ENCODE measurements around the gene KIF1A. TPM values are rescaled to one million over a fixed set of nuclear protein-coding genes. Genes with fewer than 3 reads are reported as not detected.

KIF1A gene
- total RNA-seq, 2 donors from 2014 or later, result 18.9 to 55.8 TPM

DNA sequence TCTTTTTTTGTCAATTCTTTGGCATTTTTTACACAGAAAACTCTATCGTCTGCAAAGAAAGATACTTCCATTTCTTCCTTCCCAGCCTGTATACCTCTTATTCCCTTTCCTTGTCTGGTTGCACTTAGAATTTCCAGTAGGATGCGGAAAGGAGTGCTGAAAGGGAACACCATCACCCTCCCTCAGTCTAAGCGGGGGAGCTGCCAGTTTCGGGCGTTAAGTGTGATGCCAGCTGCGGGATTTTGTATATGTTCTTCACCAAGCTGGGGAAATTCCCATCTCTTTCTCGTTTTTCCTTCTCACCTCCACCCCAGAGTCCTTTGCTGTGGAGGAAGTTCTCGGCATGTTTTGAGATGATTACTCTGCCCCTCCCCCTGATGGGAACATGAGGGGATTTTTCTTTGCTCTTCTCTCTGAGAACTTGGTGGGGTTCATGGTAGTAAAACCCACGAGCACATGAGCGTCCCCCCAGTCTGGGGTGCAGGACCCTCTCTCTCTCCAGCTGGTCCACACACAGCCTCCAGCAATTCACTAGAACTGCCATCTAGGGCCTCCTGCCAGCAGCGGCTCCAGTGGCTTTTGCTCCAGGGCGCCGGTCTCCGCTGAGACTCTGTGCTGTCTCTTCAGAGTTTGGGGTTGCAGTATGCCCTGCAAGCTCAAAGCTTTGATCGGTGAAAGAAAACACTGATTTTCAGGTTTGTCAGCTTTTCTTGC is 112.8 kb downstream of the KIF1A start:
- 33% methylated on average over 15 of the region's 15 CpGs for WGBS
- TF ChIP-seq POLR2A (IDR thresholded peaks at IDR 0.05), result no peak
- TF ChIP-seq, protein P1, sequence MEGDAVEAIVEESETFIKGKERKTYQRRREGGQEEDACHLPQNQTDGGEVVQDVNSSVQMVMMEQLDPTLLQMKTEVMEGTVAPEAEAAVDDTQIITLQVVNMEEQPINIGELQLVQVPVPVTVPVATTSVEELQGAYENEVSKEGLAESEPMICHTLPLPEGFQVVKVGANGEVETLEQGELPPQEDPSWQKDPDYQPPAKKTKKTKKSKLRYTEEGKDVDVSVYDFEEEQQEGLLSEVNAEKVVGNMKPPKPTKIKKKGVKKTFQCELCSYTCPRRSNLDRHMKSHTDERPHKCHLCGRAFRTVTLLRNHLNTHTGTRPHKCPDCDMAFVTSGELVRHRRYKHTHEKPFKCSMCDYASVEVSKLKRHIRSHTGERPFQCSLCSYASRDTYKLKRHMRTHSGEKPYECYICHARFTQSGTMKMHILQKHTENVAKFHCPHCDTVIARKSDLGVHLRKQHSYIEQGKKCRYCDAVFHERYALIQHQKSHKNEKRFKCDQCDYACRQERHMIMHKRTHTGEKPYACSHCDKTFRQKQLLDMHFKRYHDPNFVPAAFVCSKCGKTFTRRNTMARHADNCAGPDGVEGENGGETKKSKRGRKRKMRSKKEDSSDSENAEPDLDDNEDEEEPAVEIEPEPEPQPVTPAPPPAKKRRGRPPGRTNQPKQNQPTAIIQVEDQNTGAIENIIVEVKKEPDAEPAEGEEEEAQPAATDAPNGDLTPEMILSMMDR (IDR thresholded peaks at IDR 0.05), result no peak
- no peak for TF ChIP-seq POLR2AphosphoS5 (IDR thresholded peaks at IDR 0.05)
- Histone ChIP-seq H3K27me3 (replicated peaks; ENCODE audit: insufficient read depth) (no peaks in the 10 kb centered on the region), H3K4me3 (no peak overlapping the region), H3K27ac (no peak overlapping the region), H3K36me3 (no peaks in the 10 kb centered on the region), H3K9me3 (no peaks in the 10 kb centered on the region), H3K4me1 (replicated peaks) (no peaks in the 10 kb centered on the region)
- intact Hi-C loops (cut with DNase I), result loop anchor here (10.0 kb wide), 1 partner anchor 192 kb away; no protein-coding TSS in a partner anchor
- DNase-seq (ENCODE audit: low spot score), result no peak

GRCh38 chr2:240705204-240705791 is 114.7 kb downstream of the KIF1A start:
- H3K4me3 ChIP-seq, result no peak overlapping the region
- no peaks in the 10 kb centered on the region for H3K4me1 ChIP-seq (replicated peaks)
- no peaks in the 10 kb centered on the region for H3K27me3 ChIP-seq (replicated peaks; ENCODE audit: insufficient read depth)
- H3K27ac ChIP-seq, result no peak overlapping the region
- DNase-seq (ENCODE audit: low spot score), result no peak
- WGBS, result 86% methylated on average over 12 of the region's 12 CpGs
- no peaks in the 10 kb centered on the region for H3K9me3 ChIP-seq
- TF ChIP-seq POLR2AphosphoS5 (IDR thresholded peaks at IDR 0.05) (no peak), POLR2A (IDR thresholded peaks at IDR 0.05) (no peak)
- TF ChIP-seq, protein P1 (IDR thresholded peaks at IDR 0.05), result no peak
- intact Hi-C loops (cut with DNase I), result loop anchor here (10.0 kb wide), 1 partner anchor 190 kb away; no protein-coding TSS in a partner anchor
- H3K36me3 ChIP-seq, result no peaks in the 10 kb centered on the region

DNA sequence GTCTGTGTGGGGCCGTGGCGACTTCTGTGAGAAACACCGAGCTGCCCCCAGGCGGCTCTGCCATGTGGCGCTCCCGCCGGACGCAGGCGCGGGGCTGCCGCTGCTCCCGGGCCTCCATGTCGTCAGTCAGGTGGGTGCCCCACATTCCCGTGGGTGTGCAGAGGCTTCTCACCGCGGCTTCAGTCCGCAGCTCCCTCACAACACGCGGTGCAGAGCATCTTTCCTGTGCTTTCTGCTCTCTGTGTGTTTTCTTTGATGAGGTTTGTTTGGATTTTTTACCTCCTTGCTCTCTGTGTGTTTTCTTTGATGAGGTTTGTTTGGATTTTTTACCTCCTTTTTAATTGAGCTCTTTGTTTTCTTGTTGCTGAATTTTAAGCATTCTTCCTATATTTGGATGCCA is 115.4 kb downstream of the KIF1A start:
- Histone ChIP-seq H3K4me1 (replicated peaks) (no peaks in the 10 kb centered on the region), H3K27ac (no peak overlapping the region), H3K9me3 (no peaks in the 10 kb centered on the region), H3K4me3 (no peak overlapping the region), H3K36me3 (no peaks in the 10 kb centered on the region), H3K27me3 (replicated peaks; ENCODE audit: insufficient read depth) (no peaks in the 10 kb centered on the region)
- TF ChIP-seq, protein P1 (IDR thresholded peaks at IDR 0.05), result no peak
- TF ChIP-seq POLR2AphosphoS5 (IDR thresholded peaks at IDR 0.05), result no peak
- TF ChIP-seq POLR2A (IDR thresholded peaks at IDR 0.05), result no peak
- 58% methylated on average over 17 of the region's 19 CpGs for WGBS
- intact Hi-C loops (cut with DNase I), result loop anchor here (10.0 kb wide), 1 partner anchor 190 kb away; no protein-coding TSS in a partner anchor
- no peak for DNase-seq (ENCODE audit: low spot score)

DNA sequence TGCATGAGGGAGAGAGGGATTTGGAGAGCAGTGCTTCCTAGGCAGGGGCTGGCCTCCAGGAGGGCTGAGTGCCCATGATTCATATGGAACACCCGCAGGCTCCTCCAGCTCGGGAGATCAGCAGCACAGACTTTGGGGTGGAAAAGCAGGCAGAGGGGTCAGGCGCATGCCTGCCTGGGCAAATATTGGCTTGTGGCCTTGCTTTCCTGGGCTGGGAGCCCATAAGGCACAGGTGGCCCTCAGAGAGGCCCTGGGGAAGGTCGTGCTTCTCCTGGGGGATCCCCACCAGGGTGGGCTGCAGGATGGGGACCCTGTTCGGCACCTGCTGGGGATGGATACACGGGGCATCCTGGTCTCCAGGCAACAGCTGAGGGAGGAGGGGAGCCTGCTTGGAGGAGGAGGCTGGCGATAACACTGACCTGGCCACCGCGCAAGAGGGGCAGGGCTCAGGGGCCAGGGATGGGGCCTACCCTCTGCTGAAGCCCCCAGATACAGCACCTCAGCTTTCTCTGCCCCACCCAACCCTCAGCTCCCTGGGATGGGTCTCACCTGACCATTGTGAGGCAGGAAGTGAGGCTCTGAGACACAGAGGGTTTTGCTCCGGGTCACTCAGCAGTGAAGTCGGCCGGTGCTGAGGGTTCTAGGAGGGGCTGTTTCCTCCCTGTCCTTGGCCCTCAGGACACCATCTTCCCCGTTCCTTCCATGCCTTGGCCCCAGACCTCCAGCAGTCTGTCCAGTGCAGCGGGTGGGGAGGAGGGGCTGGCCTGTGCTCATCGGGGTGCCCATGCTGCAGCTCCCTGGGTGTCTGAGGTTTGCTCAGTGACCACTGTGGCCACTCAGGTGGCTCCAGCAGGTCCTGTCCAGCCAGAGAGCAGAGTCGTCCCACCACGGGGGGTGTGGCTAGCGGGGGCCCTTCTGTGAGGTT is 116.3 kb downstream of the KIF1A start:
- WGBS, result 70% methylated on average over 18 of the region's 18 CpGs
- Histone ChIP-seq H3K27ac (no peak overlapping the region), H3K4me1 (replicated peaks) (no peaks in the 10 kb centered on the region), H3K9me3 (no peaks in the 10 kb centered on the region), H3K27me3 (replicated peaks; ENCODE audit: insufficient read depth) (no peaks in the 10 kb centered on the region), H3K36me3 (no peaks in the 10 kb centered on the region), H3K4me3 (no peak overlapping the region)
- TF ChIP-seq POLR2A (IDR thresholded peaks at IDR 0.05) (no peak), POLR2AphosphoS5 (IDR thresholded peaks at IDR 0.05) (no peak)
- TF ChIP-seq, protein P1 (IDR thresholded peaks at IDR 0.05), result no peak
- DNase-seq (ENCODE audit: low spot score), result no peak
- intact Hi-C loops (cut with DNase I), result loop anchor here (10.0 kb wide), 1 partner anchor 189 kb away; no protein-coding TSS in a partner anchor
